ENCODE measurements around the gene PLCB2. TPM values are rescaled to one million over a fixed set of nuclear protein-coding genes. Genes with fewer than 3 reads are reported as not detected.

PLCB2 gene, protein sequence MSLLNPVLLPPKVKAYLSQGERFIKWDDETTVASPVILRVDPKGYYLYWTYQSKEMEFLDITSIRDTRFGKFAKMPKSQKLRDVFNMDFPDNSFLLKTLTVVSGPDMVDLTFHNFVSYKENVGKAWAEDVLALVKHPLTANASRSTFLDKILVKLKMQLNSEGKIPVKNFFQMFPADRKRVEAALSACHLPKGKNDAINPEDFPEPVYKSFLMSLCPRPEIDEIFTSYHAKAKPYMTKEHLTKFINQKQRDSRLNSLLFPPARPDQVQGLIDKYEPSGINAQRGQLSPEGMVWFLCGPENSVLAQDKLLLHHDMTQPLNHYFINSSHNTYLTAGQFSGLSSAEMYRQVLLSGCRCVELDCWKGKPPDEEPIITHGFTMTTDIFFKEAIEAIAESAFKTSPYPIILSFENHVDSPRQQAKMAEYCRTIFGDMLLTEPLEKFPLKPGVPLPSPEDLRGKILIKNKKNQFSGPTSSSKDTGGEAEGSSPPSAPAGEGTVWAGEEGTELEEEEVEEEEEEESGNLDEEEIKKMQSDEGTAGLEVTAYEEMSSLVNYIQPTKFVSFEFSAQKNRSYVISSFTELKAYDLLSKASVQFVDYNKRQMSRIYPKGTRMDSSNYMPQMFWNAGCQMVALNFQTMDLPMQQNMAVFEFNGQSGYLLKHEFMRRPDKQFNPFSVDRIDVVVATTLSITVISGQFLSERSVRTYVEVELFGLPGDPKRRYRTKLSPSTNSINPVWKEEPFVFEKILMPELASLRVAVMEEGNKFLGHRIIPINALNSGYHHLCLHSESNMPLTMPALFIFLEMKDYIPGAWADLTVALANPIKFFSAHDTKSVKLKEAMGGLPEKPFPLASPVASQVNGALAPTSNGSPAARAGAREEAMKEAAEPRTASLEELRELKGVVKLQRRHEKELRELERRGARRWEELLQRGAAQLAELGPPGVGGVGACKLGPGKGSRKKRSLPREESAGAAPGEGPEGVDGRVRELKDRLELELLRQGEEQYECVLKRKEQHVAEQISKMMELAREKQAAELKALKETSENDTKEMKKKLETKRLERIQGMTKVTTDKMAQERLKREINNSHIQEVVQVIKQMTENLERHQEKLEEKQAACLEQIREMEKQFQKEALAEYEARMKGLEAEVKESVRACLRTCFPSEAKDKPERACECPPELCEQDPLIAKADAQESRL
- total RNA-seq: 10 to 100 TPM; 40.8 to 43.6 TPM

DNA sequence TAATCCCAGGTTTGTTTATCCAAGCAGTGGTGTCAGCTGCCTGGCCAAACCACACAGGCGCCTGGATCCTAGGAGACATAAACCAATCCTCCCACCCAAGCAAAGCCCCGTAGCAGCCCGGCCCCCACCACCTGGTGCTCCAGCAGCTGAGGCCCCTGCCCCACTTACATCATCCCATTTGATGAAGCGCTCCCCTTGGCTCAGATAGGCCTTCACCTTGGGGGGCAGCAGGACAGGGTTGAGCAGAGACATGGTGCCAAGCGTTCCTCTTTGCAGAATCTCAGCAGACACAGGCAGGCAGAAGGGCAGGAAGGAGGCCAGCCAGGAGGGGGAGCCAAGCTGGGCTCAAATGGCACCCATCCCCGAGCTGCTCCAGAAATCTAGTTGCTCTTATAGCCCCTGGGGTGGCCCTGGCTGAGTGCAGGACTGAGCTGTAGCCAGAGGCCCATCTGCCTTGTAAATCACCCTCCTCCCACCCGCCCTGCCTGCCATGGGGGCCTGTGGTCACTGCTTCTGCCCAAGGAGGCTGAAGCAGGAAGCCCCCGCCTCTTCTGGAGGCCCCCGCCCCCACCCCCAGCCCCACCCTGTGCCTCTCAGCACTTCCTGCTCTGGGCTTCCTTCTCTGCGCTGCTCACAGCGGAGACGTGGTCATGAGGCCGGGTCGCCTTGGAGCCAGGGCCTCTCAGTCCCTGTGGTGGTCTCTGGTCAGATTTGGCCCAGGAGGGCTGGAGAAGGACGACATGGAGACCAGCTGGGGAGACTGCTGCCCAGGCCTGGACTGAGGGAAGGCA lies at the start of gene PLCB2:
Gene PLCB2, minus strand, starts transcription at position 515 of the 791 bp plus-strand sequence. Its CDS starts 263 bp downstream, at position 252.
- DNase-seq: peak; percentile 71
- Mint-ChIP-seq H3K4me3 (peak within 1 kb of the TSS; percentile 94), H3K27me3 (no peaks in the 10 kb centered on the region), H3K9me3 (no peaks in the 10 kb centered on the region), H3K36me3 (no peaks in the 10 kb centered on the region), H3K4me1 (peaks cover 31% of the 10 kb centered on the region), H3K27ac (peak within 1 kb of the TSS; percentile 96)

DNA sequence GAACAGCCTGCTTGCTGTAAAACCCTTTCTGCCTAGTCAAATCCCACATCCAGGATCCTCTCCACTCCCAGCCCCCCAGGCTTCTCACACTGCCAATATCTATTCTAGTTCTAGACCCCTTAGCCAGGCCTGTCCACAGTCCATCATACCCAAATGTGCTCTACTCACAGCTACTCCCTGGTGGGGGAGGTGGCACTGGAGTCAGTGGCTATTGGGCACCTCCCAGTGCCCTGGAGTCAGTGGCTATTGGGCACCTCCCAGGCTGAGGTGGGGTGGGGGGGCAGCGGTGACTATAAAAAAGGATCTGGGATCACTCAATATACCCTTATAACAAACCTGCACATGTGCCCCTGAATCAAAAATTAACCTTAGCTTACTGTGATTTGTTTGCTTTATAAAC lies 49.5 kb upstream of the PLCB2 start:
- no peak overlapping the region for H3K27ac Mint-ChIP-seq
- H3K27me3 Mint-ChIP-seq: peaks cover 3% of the 10 kb centered on the region
- H3K36me3 Mint-ChIP-seq: no peaks in the 10 kb centered on the region
- peaks cover 6% of the 10 kb centered on the region for H3K4me1 Mint-ChIP-seq
- no peaks in the 10 kb centered on the region for H3K9me3 Mint-ChIP-seq
- DNase-seq: no peak
- H3K4me3 Mint-ChIP-seq: peak overlapping the region; percentile 32

DNA sequence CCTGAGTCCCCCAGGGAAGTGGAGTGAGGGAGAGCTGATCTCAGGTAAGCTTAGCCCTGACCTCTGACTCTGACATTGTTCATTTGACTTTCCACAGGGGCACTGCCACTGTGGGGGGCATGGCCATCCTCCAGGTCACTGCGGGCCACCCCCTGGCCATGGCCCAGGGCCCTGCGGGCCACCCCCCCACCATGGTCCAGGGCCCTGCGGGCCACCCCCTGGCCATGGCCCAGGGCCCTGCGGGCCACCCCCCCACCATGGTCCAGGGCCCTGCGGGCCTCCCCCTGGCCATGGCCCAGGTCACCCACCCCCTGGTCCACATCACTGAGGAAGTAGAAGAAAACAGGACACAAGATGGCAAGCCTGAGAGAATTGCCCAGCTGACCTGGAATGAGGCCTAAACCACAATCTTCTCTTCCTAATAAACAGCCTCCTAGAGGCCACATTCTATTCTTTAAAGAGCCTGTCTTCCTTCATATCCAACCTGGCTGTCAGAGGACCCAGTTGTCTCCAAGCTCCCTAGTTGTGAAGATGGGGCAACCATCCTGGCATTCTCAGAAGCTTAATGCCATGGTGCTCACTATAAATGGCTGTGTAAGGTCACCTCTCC lies 48.3 kb upstream of the PLCB2 start:
- no peaks in the 10 kb centered on the region for H3K9me3 Mint-ChIP-seq
- no peak overlapping the region for H3K27ac Mint-ChIP-seq

DNA sequence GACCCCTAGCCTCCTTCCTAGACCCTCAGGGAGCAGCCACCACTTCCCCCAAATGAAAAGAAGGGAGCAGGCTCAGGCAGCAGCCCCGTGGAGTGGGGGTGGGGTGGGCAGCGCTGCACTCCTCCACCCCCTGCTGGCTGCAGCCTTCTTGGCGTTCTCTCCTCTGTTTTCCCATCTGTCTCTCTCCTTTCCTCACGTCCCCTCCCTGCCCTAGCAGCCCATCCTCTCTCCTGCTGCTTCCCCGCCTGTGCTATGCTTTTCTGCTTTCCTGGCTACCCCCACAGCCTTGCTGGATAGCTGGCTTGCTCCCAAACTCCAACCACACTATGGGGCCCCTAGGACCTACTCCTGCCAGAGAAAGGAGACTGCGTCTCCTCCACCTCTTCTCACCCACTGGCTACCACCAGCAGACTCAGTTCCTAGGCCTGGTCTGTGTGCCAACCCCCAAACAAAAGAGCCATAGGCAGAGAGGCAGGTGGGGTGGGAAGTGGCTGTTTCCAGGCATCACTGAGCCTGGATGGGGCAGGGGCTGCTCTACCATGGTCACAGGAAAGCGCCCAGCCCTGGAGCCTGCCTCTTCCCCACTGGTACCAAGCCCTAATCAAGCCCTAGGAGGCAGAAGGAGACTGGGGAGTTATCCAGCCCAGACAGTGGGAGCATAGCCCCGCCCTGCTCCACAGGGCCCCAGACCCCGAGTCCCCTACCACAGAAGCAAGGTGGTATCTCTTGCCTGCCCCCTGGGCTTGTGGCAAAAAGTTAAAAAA lies 46.9 kb upstream of the PLCB2 start:
- Mint-ChIP-seq H3K27me3 (peaks cover 3% of the 10 kb centered on the region), H3K4me1 (peaks cover 6% of the 10 kb centered on the region), H3K36me3 (no peaks in the 10 kb centered on the region), H3K9me3 (no peaks in the 10 kb centered on the region), H3K27ac (no peak overlapping the region), H3K4me3 (no peak overlapping the region)
- DNase-seq: no peak

More for the DNA sequence above, 48.3 kb upstream of the PLCB2 start:
- DNase-seq: no peak
- peaks cover 6% of the 10 kb centered on the region for H3K4me1 Mint-ChIP-seq
- peaks cover 3% of the 10 kb centered on the region for H3K27me3 Mint-ChIP-seq
- H3K4me3 Mint-ChIP-seq: no peak overlapping the region
- H3K36me3 Mint-ChIP-seq: no peaks in the 10 kb centered on the region

DNA sequence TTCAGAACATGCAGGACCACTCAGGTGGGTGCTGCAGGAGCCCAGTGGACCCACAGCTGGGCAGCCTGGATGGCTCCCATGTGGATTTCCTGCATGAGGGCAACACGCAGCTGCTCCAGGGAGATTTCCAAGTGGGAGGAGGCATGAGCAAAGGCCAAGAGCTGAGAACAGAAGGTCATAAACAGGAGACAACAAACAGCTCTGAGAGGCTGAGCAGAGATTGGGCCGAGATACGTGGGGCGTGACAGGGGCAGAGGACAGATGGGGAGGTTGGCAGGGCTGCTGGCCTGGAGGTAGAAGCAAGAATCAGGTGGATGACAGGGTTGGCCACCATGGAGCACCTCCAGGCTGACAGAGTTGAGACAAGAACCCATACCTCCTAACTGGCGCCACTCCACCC lies 46.0 kb upstream of the PLCB2 start:
- H3K27ac Mint-ChIP-seq: no peak overlapping the region
- H3K4me3 Mint-ChIP-seq: no peak overlapping the region
- no peak for DNase-seq
- H3K36me3 Mint-ChIP-seq: no peaks in the 10 kb centered on the region
- H3K27me3 Mint-ChIP-seq: peaks cover 3% of the 10 kb centered on the region
- H3K4me1 Mint-ChIP-seq: peaks cover 3% of the 10 kb centered on the region
- no peaks in the 10 kb centered on the region for H3K9me3 Mint-ChIP-seq

DNA sequence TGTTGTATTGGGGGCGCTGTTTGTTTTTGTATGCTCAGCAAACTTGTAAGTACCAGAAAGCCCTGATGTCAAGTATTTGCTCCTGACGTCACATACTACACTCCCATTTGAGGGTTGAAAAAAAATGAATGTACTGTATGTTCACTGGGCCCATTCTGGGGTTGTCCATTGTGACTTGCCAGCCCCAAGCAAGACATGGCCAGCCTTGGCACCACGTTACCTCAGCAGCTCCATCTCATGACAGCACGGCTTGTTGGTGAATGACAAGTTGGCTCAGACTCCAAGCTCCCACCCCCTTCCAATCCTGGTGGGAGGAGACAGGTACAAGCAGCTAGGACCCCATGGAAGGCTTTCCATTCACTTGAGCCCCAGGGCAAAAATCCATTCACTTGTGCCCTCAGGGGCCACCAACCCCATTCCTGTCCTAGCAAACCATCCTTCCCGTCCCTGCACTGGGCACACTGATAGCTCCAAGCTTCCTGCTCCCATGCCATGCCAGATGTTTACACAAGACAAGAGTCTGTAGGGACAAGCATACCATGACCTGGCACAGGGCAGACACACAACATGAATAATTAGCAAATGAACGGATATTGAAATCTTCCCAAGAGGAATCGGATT lies 44.7 kb upstream of the PLCB2 start:
- peaks cover 3% of the 10 kb centered on the region for H3K27me3 Mint-ChIP-seq
- H3K36me3 Mint-ChIP-seq: no peaks in the 10 kb centered on the region
- H3K4me3 Mint-ChIP-seq: no peak overlapping the region
- no peaks in the 10 kb centered on the region for H3K9me3 Mint-ChIP-seq
- no peak overlapping the region for H3K27ac Mint-ChIP-seq
- DNase-seq: no peak
- H3K4me1 Mint-ChIP-seq: no peaks in the 10 kb centered on the region

DNA sequence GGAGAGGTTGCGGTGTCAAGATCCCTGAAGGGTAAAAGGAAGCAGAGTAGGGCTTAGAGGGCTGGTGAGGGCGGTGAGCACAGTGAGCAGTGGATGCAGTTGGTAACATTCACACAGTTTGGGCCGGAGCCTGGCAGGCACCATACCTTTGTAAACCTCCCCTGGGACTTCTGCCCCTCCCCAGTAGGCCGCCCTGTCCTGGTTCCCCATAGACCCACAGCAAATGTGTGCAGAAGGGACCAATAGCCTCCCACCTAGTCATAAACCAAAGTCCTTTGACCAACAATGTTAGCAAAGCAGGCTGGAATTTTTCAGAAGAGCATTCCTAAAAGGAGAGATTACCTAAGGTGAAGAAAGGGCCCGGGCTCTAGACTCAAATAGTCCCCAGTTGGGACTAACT lies 41.4 kb upstream of the PLCB2 start:
- Mint-ChIP-seq H3K4me3 (no peak overlapping the region), H3K9me3 (no peaks in the 10 kb centered on the region), H3K4me1 (no peaks in the 10 kb centered on the region), H3K36me3 (no peaks in the 10 kb centered on the region), H3K27ac (no peak overlapping the region), H3K27me3 (no peaks in the 10 kb centered on the region)
- no peak for DNase-seq

DNA sequence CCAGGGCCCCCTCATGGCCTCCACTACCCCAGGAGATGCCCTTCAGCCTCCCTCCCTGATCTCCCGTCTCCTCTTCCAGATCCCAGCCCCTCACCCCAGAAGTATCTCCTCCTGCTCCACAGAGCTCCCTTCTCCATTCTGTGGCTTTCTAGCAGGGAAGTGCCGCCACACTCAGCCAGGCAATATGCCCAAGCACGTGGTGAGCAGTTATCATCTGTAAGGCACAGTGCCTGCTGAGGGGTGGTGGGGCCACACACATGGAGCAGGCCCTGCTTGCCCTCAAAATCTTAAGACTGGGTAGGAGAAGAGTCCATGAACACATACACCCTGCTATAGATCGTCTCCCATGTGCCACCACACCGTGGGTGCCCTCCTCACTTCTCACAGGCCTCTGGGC lies 40.7 kb upstream of the PLCB2 start:
- H3K4me1 Mint-ChIP-seq: no peaks in the 10 kb centered on the region
- H3K4me3 Mint-ChIP-seq: no peak overlapping the region

DNA sequence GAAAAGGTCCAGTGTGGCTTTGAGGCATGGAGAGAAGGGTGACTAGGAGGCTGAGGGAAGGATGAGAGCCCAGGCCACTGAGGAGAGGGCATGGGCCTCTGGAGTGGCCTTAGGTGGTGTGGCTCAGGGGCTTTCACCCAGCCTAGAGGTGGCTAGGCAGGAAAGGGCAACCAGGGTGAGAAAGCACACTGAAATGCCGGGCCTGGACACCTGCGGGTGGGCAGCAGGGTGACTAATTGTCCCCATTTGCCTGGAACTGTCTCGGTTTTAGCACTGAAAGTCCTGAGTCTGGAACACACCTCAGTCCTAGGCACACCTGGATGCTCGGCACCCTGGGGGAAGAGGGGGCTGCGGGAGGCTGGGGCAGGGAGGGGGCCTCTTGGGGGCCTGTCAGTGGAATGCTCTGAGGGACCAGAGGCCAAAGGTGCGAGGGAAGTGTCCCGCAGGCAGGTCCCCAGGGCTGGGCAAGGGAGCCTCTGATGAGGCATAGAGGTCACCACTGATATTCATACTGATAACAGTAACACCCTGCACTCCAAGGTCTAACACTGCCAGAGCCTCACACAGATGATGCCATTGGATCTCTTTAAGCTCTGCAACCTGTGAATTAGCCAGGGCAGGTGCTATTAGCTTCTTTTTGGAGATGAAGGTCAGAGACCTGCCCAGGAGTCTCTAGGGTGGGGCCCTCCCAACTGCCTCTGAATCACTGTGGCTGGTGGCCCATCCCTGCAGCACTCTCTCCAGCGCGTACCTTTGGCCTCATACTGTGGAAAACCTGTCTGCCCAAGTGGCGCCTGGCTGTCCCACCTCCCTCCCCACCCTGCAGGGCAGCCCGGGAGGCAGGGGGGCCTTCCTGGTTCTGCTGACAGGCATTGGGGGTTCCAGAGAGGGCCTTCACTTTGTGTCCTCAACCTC lies 40.1 kb upstream of the PLCB2 start:
- no peak for DNase-seq
- H3K27me3 Mint-ChIP-seq: no peaks in the 10 kb centered on the region
- no peaks in the 10 kb centered on the region for H3K36me3 Mint-ChIP-seq
- no peaks in the 10 kb centered on the region for H3K4me1 Mint-ChIP-seq
- no peaks in the 10 kb centered on the region for H3K9me3 Mint-ChIP-seq
- no peak overlapping the region for H3K4me3 Mint-ChIP-seq
- no peak overlapping the region for H3K27ac Mint-ChIP-seq

More for the DNA sequence above, 40.7 kb upstream of the PLCB2 start:
- DNase-seq: no peak
- Mint-ChIP-seq H3K27ac (no peak overlapping the region), H3K27me3 (no peaks in the 10 kb centered on the region), H3K9me3 (no peaks in the 10 kb centered on the region), H3K36me3 (no peaks in the 10 kb centered on the region)

DNA sequence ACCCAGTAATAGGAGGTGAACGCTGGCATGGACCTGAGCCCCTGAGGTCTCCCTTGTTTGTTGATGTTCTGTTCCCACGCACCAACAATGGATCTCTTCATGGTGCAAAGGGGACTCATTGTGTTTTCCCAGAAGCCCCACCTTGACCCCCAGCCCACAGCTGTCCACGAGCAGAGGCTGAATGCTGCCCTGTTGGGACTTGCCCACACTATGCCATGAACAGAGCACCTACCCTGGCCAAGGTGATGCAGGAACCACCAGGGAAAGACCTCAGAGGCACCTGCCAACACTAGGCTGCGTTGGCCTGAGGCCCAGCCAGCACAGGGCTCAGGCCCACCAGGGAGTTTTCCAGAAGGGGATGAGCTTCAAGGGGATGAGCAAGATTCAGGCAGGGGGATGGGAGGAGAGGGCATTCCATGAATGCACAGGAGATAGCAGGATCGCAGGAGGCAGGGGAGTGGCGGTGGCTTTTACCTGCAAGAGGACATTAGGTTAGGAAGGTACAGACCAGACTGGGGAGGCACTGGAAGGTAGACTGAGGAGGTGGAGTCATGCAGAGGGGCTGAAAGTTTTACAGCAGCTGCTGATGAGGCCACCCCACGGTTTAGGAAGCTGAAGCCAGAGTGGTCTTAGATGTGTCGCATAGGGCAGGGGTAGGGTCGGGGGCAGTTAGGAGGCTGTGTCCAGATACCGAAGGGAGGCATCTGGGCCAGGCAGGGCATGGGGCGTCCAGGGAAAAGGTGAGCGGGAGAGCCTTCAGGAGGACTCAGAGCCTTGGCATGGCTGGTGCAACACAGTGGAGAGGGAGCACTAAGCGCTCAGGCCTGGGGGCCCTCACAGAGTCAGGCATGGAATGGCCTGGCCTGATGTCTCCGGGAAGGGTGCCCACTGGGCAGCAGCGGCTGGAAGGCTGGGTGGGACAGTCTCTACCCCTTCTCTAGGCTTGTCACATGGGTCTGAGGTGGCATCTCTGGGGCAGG lies 39.1 kb upstream of the PLCB2 start:
- H3K36me3 Mint-ChIP-seq: no peaks in the 10 kb centered on the region
- H3K27me3 Mint-ChIP-seq: no peaks in the 10 kb centered on the region
- H3K4me1 Mint-ChIP-seq: no peaks in the 10 kb centered on the region
- no peak overlapping the region for H3K4me3 Mint-ChIP-seq
- DNase-seq: no peak
- H3K27ac Mint-ChIP-seq: no peak overlapping the region
- no peaks in the 10 kb centered on the region for H3K9me3 Mint-ChIP-seq

DNA sequence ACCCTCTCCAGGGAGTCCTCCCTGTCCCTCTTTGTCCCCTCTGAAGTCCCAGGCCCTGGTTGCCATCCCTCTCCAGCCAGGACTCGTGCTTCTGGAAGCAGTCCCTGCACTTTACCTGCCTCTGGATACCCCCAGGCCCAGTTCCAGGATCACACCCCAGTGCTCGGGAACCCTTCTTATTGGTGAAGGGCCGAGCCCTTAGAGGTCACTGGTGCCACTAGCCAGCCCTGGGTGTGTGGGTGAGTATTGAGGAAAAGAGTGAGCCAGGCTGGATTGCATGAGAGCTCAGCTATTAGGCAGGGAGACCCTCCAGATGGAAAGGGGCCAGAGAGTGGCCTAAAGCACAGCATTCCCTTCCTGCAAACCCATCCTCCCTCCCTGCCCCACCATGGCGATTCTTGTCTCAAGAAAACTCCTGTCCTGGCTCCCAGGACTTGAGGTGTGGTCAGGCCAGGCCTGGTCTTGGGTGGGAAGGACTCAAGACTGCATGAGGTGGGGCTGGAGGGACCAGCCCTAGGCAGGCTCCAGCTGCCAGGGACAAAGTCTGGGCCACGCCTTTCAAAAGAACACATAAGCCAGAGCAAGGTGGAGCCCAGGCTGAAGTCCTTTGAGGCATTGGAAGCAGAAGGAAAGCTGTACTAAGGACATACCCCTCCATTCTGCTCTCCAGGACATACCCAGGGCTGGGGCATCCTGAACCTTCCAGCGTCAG lies 38.3 kb upstream of the PLCB2 start:
- Mint-ChIP-seq H3K27me3 (no peaks in the 10 kb centered on the region), H3K9me3 (no peaks in the 10 kb centered on the region), H3K36me3 (no peaks in the 10 kb centered on the region), H3K4me1 (no peaks in the 10 kb centered on the region), H3K27ac (no peak overlapping the region), H3K4me3 (no peak overlapping the region)
- DNase-seq: no peak
